CD14-positive monocyte (primary cell): Measurements from ENCODE around the gene CATSPERB. TPM values are rescaled to one million over a fixed set of nuclear protein-coding genes. Genes with fewer than 3 reads are reported as not detected.

Experiments used
- DNase-seq, 3 donors: peaks; one replicate each; pipeline ENCODE4 v3.0.0-alpha.2; 2011 to 2022
- H2AFZ ChIP-seq: 2 replicates; pipeline ENCODE4 v1.6.0; 2012; ENCODE audit warnings: mild to moderate bottlenecking, low read depth, low read length, inconsistent platforms; ENCODE audit not compliant: insufficient read depth, poor library complexity, severe bottlenecking
- H3K27ac ChIP-seq, 2 donors: 1 replicate in 1 of 2; 2 replicates in 1 of 2; pipeline ENCODE4 v1.5.1; 2012 to 2013; ENCODE audit warnings: low read length in 2 of 2, control low read depth in 1 of 2, inconsistent platforms in 1 of 2, low read depth in 1 of 2, mild to moderate bottlenecking in 1 of 2
- H3K27me3 ChIP-seq, 2 donors: one replicate each; pipeline versions ENCODE4 v1.6.0 to v1.6.1; 2011 to 2013; ENCODE audit warnings: low read length in 2 of 2; ENCODE audit not compliant: control insufficient read depth in 2 of 2, insufficient read depth in 2 of 2
- H3K36me3 ChIP-seq, 2 donors: replicated peaks in 1 of 2; 1 replicate in 1 of 2; 2 replicates in 1 of 2; pipeline versions ENCODE4 v1.5.1 to v1.6.1; 2012 to 2013; ENCODE audit warnings: low read length in 2 of 2, control low read depth in 1 of 2, inconsistent platforms in 1 of 2, mild to moderate bottlenecking in 1 of 2; ENCODE audit not compliant: insufficient read depth in 2 of 2, control insufficient read depth in 1 of 2
- H3K4me1 ChIP-seq, 2 donors: 1 replicate in 1 of 2; 2 replicates in 1 of 2; pipeline versions ENCODE4 v1.5.1 to v1.6.1; 2012 to 2013; ENCODE audit warnings: low read length in 2 of 2, control low read depth in 1 of 2, inconsistent platforms in 1 of 2, mild to moderate bottlenecking in 1 of 2, moderate library complexity in 1 of 2; ENCODE audit not compliant: insufficient read depth in 2 of 2, control insufficient read depth in 1 of 2
- H3K4me2 ChIP-seq: replicated peaks from 2 replicates; pipeline ENCODE3; 2012; ENCODE audit warnings: low read length, moderate library complexity, mild to moderate bottlenecking; ENCODE audit not compliant: poor library complexity, severe bottlenecking; ENCODE audit errors: extremely low read depth
- H3K4me3 ChIP-seq, 3 experiments: fragments of 200-600 bp in 1 of 3; sonication (generic) in 1 of 3; replicated peaks in 1 of 3; 1 replicate in 2 of 3; 2 replicates in 1 of 3; pipeline ENCODE4 v1.5.1; 2011 to 2013; ENCODE audit warnings: low read length in 3 of 3, mild to moderate bottlenecking in 3 of 3, control low read depth in 2 of 3, low read depth in 2 of 3, inconsistent platforms in 1 of 3, moderate library complexity in 1 of 3
- H3K79me2 ChIP-seq: 2 replicates; pipeline ENCODE4 v1.6.0; 2012; ENCODE audit warnings: mild to moderate bottlenecking, control low read depth, inconsistent platforms, low read length, moderate library complexity; ENCODE audit not compliant: insufficient read depth
- H3K9ac ChIP-seq: 2 replicates; pipeline ENCODE4 v1.6.0; 2017; ENCODE audit warnings: low read length, mild to moderate bottlenecking; ENCODE audit not compliant: insufficient read depth, poor library complexity, severe bottlenecking
- H3K9me3 ChIP-seq, 2 donors: replicated peaks in 1 of 2; 1 replicate in 1 of 2; 2 replicates in 1 of 2; pipeline versions ENCODE4 v1.5.1 to v1.6.1; 2012 to 2013; ENCODE audit warnings: low read length in 2 of 2, control low read depth in 1 of 2; ENCODE audit not compliant: control insufficient read depth in 1 of 2, insufficient read depth in 1 of 2
- H4K20me1 ChIP-seq: 2 replicates; pipeline ENCODE4 v1.6.0; 2012; ENCODE audit warnings: mild to moderate bottlenecking, low read length, control low read depth, moderate library complexity; ENCODE audit not compliant: insufficient read depth
- H3K27ac Mint-ChIP-seq, 7 donors: one replicate each; pipeline ENCODE4 v1.8.0; 2020; ENCODE audit warnings: mild to moderate bottlenecking in 7 of 7, mixed read lengths in 7 of 7, moderate library complexity in 6 of 7, inconsistent platforms in 2 of 7
- H3K27me3 Mint-ChIP-seq, 3 donors: one replicate each; pipeline ENCODE4 v1.8.0; 2021 to 2022; ENCODE audit warnings: low read depth in 3 of 3, mild to moderate bottlenecking in 3 of 3, mixed read lengths in 3 of 3, moderate library complexity in 3 of 3, inconsistent platforms in 1 of 3
- H3K36me3 Mint-ChIP-seq, 2 donors: one replicate each; pipeline ENCODE4 v1.8.0; 2020; ENCODE audit warnings: mixed read lengths in 2 of 2, inconsistent platforms in 1 of 2, mild to moderate bottlenecking in 1 of 2
- H3K4me1 Mint-ChIP-seq: one replicate; pipeline ENCODE4 v1.8.0; 2020; ENCODE audit warnings: mild to moderate bottlenecking, mixed read lengths
- H3K4me3 Mint-ChIP-seq, 2 donors: one replicate each; pipeline ENCODE4 v1.8.0; 2020; ENCODE audit warnings: mild to moderate bottlenecking in 2 of 2, mixed read lengths in 2 of 2, moderate library complexity in 1 of 2
- H3K9me3 Mint-ChIP-seq, 7 donors: one replicate each; pipeline ENCODE4 v1.8.0; 2020 to 2022; ENCODE audit warnings: mixed read lengths in 7 of 7, mild to moderate bottlenecking in 6 of 7, moderate library complexity in 6 of 7, inconsistent platforms in 2 of 7
- WGBS: methylation state at CpG from one replicate; pipeline ENCODE4 v1.1.5; 2013; ENCODE audit warnings: missing lambda C conversion rate; ENCODE audit not compliant: insufficient coverage; 5-methylcytosine and 5-hydroxymethylcytosine counted together
- intact Hi-C, 2 donors: fragments of 100-400 bp; cut with micrococcal nuclease; formaldehyde crosslinking; loops; one replicate each; pipeline versions ENCODE4 v1.15.0 to v1.15.1; 2023
- polyA plus RNA-seq, 3 donors: library from polyadenylated mRNA; depleted of rRNA in 1 of 3; unstranded in 2 of 3; stranded (reverse) in 1 of 3; fragments of 300-500 nt in 2 of 3; fragments of >200 nt in 1 of 3; fragmentation: Illumina TruSeq in 2 of 3; gene quantifications; 1 replicate in 2 of 3; 2 replicates in 1 of 3; pipeline ENCODE4 v1.2.3, GENCODE V29; 2012 to 2021
- TF ChIP-seq, protein P1 (sequence below): fragments of 200-600 bp; IDR thresholded peaks from one replicate; pipeline ENCODE4 v1.8.0; 2022; ENCODE audit warnings: antibody characterized with exemption, mild to moderate bottlenecking

The CATSPERB gene
- polyA plus RNA-seq, 3 donors = not detected

DNA sequence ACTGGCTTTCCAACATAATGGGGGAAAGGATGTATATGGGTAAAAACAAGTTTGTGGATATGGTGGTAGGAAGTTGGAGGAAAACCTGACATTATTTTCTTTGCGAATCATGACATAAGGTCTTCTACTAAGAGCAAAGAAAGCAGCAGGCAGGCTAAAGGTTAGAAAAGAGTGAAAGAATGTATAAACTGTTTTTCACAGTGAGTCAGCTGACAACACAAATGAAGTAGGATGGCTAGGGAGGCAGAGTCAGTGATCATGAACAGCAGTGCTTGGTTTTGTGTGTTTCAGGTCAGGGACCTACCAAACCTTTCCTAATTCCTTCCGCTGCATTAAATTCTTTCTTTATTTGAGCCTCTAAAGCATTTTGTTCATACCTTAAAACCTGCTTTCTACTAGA lies 46.3 kb upstream of the CATSPERB start:
- H3K4me3 ChIP-seq = no peak overlapping the region
- H3K27me3 ChIP-seq = no peaks in the 10 kb centered on the region
- TF ChIP-seq, protein P1, sequence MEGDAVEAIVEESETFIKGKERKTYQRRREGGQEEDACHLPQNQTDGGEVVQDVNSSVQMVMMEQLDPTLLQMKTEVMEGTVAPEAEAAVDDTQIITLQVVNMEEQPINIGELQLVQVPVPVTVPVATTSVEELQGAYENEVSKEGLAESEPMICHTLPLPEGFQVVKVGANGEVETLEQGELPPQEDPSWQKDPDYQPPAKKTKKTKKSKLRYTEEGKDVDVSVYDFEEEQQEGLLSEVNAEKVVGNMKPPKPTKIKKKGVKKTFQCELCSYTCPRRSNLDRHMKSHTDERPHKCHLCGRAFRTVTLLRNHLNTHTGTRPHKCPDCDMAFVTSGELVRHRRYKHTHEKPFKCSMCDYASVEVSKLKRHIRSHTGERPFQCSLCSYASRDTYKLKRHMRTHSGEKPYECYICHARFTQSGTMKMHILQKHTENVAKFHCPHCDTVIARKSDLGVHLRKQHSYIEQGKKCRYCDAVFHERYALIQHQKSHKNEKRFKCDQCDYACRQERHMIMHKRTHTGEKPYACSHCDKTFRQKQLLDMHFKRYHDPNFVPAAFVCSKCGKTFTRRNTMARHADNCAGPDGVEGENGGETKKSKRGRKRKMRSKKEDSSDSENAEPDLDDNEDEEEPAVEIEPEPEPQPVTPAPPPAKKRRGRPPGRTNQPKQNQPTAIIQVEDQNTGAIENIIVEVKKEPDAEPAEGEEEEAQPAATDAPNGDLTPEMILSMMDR = no peak
- no peaks in the 10 kb centered on the region for H4K20me1 ChIP-seq
- 100% methylated on average over 1 of the region's 2 CpGs for WGBS
- H3K4me3 Mint-ChIP-seq = no peak overlapping the region
- intact Hi-C loops = no loop called here
- peaks cover 8% of the 10 kb centered on the region for H3K4me1 Mint-ChIP-seq
- no peaks in the 10 kb centered on the region for H3K9me3 ChIP-seq
- no peak overlapping the region for H3K4me2 ChIP-seq
- H3K27ac ChIP-seq = no peak overlapping the region
- H3K9ac ChIP-seq = no peak overlapping the region
- peaks cover 0 to 2% (median 0%) of the 10 kb centered on the region in 7 donors for H3K9me3 Mint-ChIP-seq
- H3K79me2 ChIP-seq = no peaks in the 10 kb centered on the region
- H3K36me3 Mint-ChIP-seq = no peaks in the 10 kb centered on the region
- no peak for DNase-seq
- H3K4me1 ChIP-seq = no peaks in the 10 kb centered on the region
- no peak overlapping the region for H3K27ac Mint-ChIP-seq
- H3K36me3 ChIP-seq = no peaks in the 10 kb centered on the region
- no peak overlapping the region for H2AFZ ChIP-seq
- H3K27me3 Mint-ChIP-seq = peaks cover 0 to 3% (median 3%) of the 10 kb centered on the region in 3 donors

DNA sequence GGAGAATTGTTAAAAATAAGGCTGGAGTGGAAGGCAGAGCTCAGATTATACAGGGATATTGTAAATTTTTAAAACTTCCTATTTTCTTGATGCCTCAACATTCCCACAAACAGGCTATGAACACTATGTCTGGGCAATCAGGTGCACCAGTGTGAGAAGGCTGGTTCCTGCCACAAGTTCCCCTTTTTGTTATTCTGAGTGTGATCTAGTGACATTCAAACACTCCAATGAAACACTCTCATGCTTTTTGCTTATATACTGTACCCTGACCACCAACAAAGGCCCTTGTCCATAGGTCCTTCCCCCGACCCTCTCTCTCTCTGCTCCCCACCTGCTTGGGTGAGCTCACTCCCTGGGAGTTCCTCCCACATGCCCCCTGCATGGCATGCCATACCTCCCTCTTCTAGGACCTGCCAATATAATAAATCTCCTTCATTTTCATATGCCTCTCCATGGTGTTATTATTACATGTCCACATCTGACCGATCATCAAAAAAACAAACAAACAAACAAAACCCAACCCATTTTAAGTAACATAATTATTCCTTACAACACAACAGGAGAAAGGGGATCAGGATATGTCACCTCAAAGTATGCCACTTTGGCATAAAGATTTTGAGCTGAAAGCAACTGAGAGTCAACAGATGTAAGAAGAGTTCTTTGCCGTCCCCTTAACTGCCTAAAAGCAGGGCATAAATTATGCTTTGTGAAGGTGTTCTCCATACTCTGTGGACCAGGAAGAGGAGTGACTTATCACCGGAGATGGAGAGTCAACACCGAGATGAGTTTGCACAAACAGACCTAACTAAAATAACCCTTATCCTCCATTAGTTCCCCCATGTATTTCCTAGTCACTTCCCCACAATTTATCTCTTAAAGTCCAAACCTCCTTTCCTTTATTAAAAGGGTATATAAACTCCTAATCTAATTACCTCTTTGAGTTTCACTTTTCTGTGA lies 42.5 kb upstream of the CATSPERB start:
- Mint-ChIP-seq H3K27me3 (peaks cover 0 to 5% (median 5%) of the 10 kb centered on the region in 3 donors), H3K4me3 (no peak overlapping the region), H3K27ac (no peak overlapping the region), H3K9me3 (peaks cover 0 to 2% (median 0%) of the 10 kb centered on the region in 7 donors), H3K4me1 (peaks cover 8% of the 10 kb centered on the region), H3K36me3 (no peaks in the 10 kb centered on the region)
- 0% methylated on average over 1 of the region's 5 CpGs for WGBS
- intact Hi-C loops = no loop called here
- Histone ChIP-seq H3K9ac (no peak overlapping the region), H3K9me3 (no peaks in the 10 kb centered on the region), H3K27me3 (no peaks in the 10 kb centered on the region), H4K20me1 (no peaks in the 10 kb centered on the region), H3K4me2 (no peak overlapping the region), H3K4me3 (no peak overlapping the region), H3K79me2 (no peaks in the 10 kb centered on the region), H3K36me3 (no peaks in the 10 kb centered on the region), H3K27ac (no peak overlapping the region), H3K4me1 (no peaks in the 10 kb centered on the region), H2AFZ (no peak overlapping the region)
- TF ChIP-seq, protein P1 = no peak
- DNase-seq = peak in 1 of 3 donors; percentile 4
